ENCODE data around the gene ZNF280A.

DNA sequence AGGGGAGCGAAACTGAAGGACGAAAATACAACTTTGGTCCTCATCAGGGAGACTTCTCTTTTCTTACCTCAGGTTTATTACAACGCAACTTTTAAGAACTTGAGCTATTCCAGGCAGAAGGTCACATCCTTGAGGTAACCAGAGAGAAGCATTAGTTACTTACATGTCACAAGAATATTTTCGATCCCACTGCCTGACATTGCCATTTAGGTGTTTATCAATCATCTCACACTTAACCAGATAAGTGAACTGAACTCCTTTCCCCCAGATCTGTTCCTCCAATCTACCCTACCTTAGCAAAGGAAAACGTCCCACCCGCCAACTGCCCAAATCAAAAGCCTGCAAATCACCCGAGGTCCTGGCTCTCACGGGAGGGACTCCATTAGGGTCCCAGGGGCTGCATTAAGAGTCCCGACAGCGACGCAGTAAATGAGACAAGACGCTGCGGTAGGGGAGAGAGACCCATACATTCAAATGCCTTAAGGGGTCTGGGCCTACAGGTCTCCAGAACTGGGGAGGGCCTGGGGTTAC is 12.3 kb downstream of the ZNF280A start:
- TF ChIP-seq CTCF (IDR thresholded peaks at IDR 0.05) = no peak
- no peak for TF ChIP-seq POLR2A (IDR thresholded peaks at IDR 0.05)
- TF ChIP-seq POLR2AphosphoS5 (IDR thresholded peaks at IDR 0.05) = no peak
